ENCODE measurements around the gene ENTPD6. TPM values are rescaled to one million over a fixed set of nuclear protein-coding genes. Genes with fewer than 3 reads are reported as not detected.

Gene ENTPD6
- total RNA-seq, 1 donor from 2014 or later = 117 TPM

GRCh38 chr20:25173321-25173720, 22.2 kb upstream of the ENTPD6 start:
- Histone ChIP-seq H3K27me3 (ENCODE audit: control insufficient read depth, insufficient read depth, low read length) (no peaks in the 10 kb centered on the region), H3K36me3 (ENCODE audit: control insufficient read depth, insufficient read depth, low read length) (no peaks in the 10 kb centered on the region), H3K4me3 (ENCODE audit: low read depth, low read length) (no peak overlapping the region)
- no peak for DNase-seq (ENCODE audit: low read depth)
- FAIRE-seq = no peak
- TF ChIP-seq, protein P1, sequence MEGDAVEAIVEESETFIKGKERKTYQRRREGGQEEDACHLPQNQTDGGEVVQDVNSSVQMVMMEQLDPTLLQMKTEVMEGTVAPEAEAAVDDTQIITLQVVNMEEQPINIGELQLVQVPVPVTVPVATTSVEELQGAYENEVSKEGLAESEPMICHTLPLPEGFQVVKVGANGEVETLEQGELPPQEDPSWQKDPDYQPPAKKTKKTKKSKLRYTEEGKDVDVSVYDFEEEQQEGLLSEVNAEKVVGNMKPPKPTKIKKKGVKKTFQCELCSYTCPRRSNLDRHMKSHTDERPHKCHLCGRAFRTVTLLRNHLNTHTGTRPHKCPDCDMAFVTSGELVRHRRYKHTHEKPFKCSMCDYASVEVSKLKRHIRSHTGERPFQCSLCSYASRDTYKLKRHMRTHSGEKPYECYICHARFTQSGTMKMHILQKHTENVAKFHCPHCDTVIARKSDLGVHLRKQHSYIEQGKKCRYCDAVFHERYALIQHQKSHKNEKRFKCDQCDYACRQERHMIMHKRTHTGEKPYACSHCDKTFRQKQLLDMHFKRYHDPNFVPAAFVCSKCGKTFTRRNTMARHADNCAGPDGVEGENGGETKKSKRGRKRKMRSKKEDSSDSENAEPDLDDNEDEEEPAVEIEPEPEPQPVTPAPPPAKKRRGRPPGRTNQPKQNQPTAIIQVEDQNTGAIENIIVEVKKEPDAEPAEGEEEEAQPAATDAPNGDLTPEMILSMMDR (IDR thresholded peaks at IDR 0.05; ENCODE audit: insufficient read depth, low read length, severe bottlenecking) = no peak

DNA sequence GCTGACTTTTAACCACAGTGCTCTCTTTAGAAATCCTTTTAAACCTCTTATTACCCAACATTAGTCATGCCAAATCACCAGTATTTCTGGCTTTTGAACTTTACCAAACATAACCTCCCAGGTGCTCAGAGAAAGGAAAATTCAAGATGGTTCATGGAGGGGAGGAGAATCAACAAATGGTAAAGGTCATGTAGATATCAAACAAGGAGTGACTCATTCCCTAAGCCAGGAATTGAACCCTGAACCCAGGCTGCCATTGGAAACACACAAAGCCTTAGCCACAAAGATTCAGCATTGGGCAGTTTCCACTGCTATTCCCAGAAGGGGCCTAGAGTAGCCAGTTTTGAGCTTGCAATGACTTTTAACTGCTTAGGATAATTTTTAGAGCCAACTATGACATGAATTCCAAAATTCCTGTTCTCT, 21.6 kb upstream of the ENTPD6 start:
- FAIRE-seq = no peak
- Histone ChIP-seq H3K36me3 (ENCODE audit: control insufficient read depth, insufficient read depth, low read length) (no peaks in the 10 kb centered on the region), H3K4me3 (ENCODE audit: low read depth, low read length) (no peak overlapping the region), H3K27me3 (ENCODE audit: control insufficient read depth, insufficient read depth, low read length) (no peaks in the 10 kb centered on the region)
- no peak for DNase-seq (ENCODE audit: low read depth)
- TF ChIP-seq, protein P1 (IDR thresholded peaks at IDR 0.05; ENCODE audit: insufficient read depth, low read length, severe bottlenecking) = no peak

- TF ChIP-seq, protein P1 (IDR thresholded peaks at IDR 0.05; ENCODE audit: insufficient read depth, low read length, severe bottlenecking) = no peak
Observed at GRCh38 chr20:25176184-25176583, 19.3 kb upstream of the ENTPD6 start.

GRCh38 chr20:25177890-25178321, 17.6 kb upstream of the ENTPD6 start:
- no peaks in the 10 kb centered on the region for H3K36me3 ChIP-seq (ENCODE audit: control insufficient read depth, insufficient read depth, low read length)
- H3K27me3 ChIP-seq (ENCODE audit: control insufficient read depth, insufficient read depth, low read length) = no peaks in the 10 kb centered on the region
- TF ChIP-seq, protein P1 (IDR thresholded peaks at IDR 0.05; ENCODE audit: insufficient read depth, low read length, severe bottlenecking) = no peak
- DNase-seq (ENCODE audit: low read depth) (peak; percentile 33), FAIRE-seq (peak; percentile 77)
- H3K4me3 ChIP-seq (ENCODE audit: low read depth, low read length) = no peak overlapping the region

More at GRCh38 chr20:25176184-25176583, 19.3 kb upstream of the ENTPD6 start:
- Histone ChIP-seq H3K36me3 (ENCODE audit: control insufficient read depth, insufficient read depth, low read length) (no peaks in the 10 kb centered on the region), H3K4me3 (ENCODE audit: low read depth, low read length) (no peak overlapping the region), H3K27me3 (ENCODE audit: control insufficient read depth, insufficient read depth, low read length) (no peaks in the 10 kb centered on the region)
- DNase-seq (ENCODE audit: low read depth) = no peak
- FAIRE-seq = no peak

DNA sequence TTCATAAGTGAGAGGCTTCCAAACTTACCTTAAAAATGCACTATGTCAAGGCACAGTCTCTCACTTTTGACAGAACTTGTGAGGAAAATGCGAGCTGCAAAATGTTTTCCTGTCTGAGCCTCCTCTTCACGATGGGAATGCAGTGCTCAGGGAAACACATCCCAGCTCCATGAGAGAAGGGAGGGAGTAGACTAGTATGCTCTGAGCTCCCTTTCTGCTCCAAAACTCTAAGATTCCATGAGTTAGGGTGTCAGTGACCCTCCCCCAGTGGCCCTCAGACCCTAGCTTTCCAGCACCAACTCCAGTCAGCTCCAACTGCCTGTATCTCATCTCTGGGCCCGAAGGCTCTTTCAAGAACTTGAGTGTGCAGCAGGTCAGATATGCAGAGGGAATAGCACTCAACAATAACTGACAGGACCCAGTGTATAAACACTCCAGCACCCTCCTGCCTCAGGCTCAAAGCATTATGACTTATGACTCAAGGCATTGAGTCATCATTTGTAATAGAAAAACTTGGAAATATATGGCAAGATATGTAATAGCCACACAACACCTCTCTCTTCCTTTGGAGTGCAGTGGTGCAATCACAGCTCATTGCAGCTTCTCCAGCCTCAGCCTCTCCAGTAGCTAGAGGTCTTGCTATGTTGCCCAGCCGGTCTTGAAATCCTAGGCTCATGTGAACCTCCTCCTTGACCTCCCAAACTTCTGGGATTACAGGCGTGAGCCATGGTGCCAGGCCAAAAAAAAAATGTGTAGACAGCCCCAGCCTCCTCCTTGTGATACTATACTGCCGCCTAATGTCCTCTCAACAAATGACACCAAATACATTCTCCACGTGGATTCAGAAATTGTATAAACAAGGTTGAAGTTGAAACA, 16.7 kb upstream of the ENTPD6 start:
- DNase-seq (ENCODE audit: low read depth) = peak; percentile 99
- TF ChIP-seq, protein P1 (IDR thresholded peaks at IDR 0.05; ENCODE audit: insufficient read depth, low read length, severe bottlenecking) = peak; percentile 71
- no peaks in the 10 kb centered on the region for H3K36me3 ChIP-seq (ENCODE audit: control insufficient read depth, insufficient read depth, low read length)
- peak; percentile 97 for FAIRE-seq
- no peak overlapping the region for H3K4me3 ChIP-seq (ENCODE audit: low read depth, low read length)
- H3K27me3 ChIP-seq (ENCODE audit: control insufficient read depth, insufficient read depth, low read length) = no peaks in the 10 kb centered on the region

Measured in bronchial epithelial cell (primary cell).